HCT116 (cell line): ENCODE data around the gene ZSWIM7. TPM values are rescaled to one million over a fixed set of nuclear protein-coding genes. Genes with fewer than 3 reads are reported as not detected.

Experiments used
- ATAC-seq: fragments of 200-7000 bp; cut with Tn5 transposase; 2 replicates; pipeline ENCODE4 v1.9.1; 2020; ENCODE audit warnings: mild to moderate bottlenecking, moderate library complexity
- BruUV-seq: library from RNA; stranded (reverse); fragments of 400-500 nt; replicated peaks from 2 replicates; lab custom pipeline; 2021; lab: Mats Ljungman, UMichigan
- CTCF ChIA-PET: fragments of 300-600 bp; sonication (Branson Sonifier 250); formaldehyde crosslinking; loops from one replicate; lab custom pipeline; 2021; ENCODE audit warnings: antibody characterized with exemption; lab: Charles Lee
- POLR2A ChIA-PET: fragments of 300-600, 350-600 bp; sonication (Branson Sonifier 250); formaldehyde crosslinking; loops from one replicate; lab custom pipeline; 2021; ENCODE audit warnings: antibody characterized with exemption; lab: Charles Lee
- RAD21 ChIA-PET, 2 experiments: fragments of 300-600 bp; sonication (Branson Sonifier 250); formaldehyde crosslinking; loops; one replicate each; lab custom pipeline; 2023; ENCODE audit warnings: low total read pairs in 2 of 2; ENCODE audit not compliant: uncharacterized antibody in 2 of 2, unreplicated experiment in 2 of 2, low non-redundant PET in 1 of 2; lab: Charles Lee
- DNase-seq: peaks from one replicate; pipeline ENCODE4 v3.0.0-alpha.2; 2010; ENCODE audit warnings: low read depth, low spot score
- H2AFZ ChIP-seq: fragments of 200-600 bp; shearing (Covaris generic), sonication (generic); 2 replicates; pipeline ENCODE4 v1.6.1; 2017; ENCODE audit warnings: low read depth, mixed run types, mixed read lengths, antibody characterized with exemption, low read length; ENCODE audit not compliant: poor library complexity, severe bottlenecking
- H3K27ac ChIP-seq: 2 replicates; pipeline ENCODE4 v1.5.1; 2012; ENCODE audit warnings: low read depth, low read length
- H3K27me3 ChIP-seq: fragments of 200-600 bp; sonication (generic); 2 replicates; pipeline ENCODE4 v1.6.1; 2016; ENCODE audit warnings: mixed run types, low read length, mixed read lengths; ENCODE audit not compliant: insufficient read depth
- H3K36me3 ChIP-seq, 2 experiments: fragments of 200-500 bp in 1 of 2; fragments of 200-600 bp in 1 of 2; sonication (Bioruptor generic) in 1 of 2; sonication (generic) in 1 of 2; 2 replicates each; pipeline versions ENCODE4 v1.5.1 to v1.6.1; 2014 to 2016; ENCODE audit warnings: low read length in 2 of 2, inconsistent platforms in 1 of 2, mixed read lengths in 1 of 2, mixed run types in 1 of 2; ENCODE audit not compliant: insufficient read depth in 2 of 2, control insufficient read depth in 1 of 2
- H3K4me1 ChIP-seq, 2 experiments: fragments of 200-600 bp in 1 of 2; sonication (generic) in 1 of 2; 2 replicates each; pipeline versions ENCODE4 v1.5.1 to v1.6.1; 2012 to 2017; ENCODE audit warnings: low read length in 2 of 2, inconsistent platforms in 1 of 2, mild to moderate bottlenecking in 1 of 2, mixed read lengths in 1 of 2, mixed run types in 1 of 2, moderate library complexity in 1 of 2; ENCODE audit not compliant: insufficient read depth in 2 of 2, control insufficient read depth in 1 of 2
- H3K4me2 ChIP-seq: fragments of 200-600 bp; sonication (generic); 2 replicates; pipeline ENCODE4 v1.6.1; 2017; ENCODE audit warnings: mixed run types, low read length, mixed read lengths
- H3K4me3 ChIP-seq, 2 experiments: fragments of 200-600 bp in 1 of 2; sonication (generic) in 1 of 2; replicated peaks in 1 of 2; 2 replicates each; pipeline ENCODE4 v1.5.1; 2011 to 2016; ENCODE audit warnings: low read length in 2 of 2, control low read depth in 1 of 2, low read depth in 1 of 2, mild to moderate bottlenecking in 1 of 2, mixed read lengths in 1 of 2, mixed run types in 1 of 2
- H3K79me2 ChIP-seq: fragments of 200-600 bp; sonication (generic); 2 replicates; pipeline ENCODE4 v1.6.1; 2017; ENCODE audit warnings: mild to moderate bottlenecking, mixed run types, low read length, moderate library complexity, mixed read lengths; ENCODE audit not compliant: insufficient read depth
- H3K9ac ChIP-seq: fragments of 200-600 bp; sonication (generic); 2 replicates; pipeline ENCODE4 v1.6.1; 2016; ENCODE audit warnings: low read length, mixed read lengths
- H3K9me2 ChIP-seq: fragments of 200-600 bp; sonication (generic), shearing (Covaris generic); 2 replicates; pipeline ENCODE4 v1.6.1; 2017; ENCODE audit warnings: mixed run types, mild to moderate bottlenecking, moderate library complexity; ENCODE audit not compliant: insufficient read depth
- H3K9me3 ChIP-seq, 2 experiments: fragments of 200-500 bp in 1 of 2; fragments of 200-600 bp in 1 of 2; sonication (Bioruptor generic) in 1 of 2; sonication (generic) in 1 of 2; 2 replicates each; pipeline ENCODE4 v1.6.1; 2014 to 2017; ENCODE audit warnings: low read length in 2 of 2, mixed read lengths in 2 of 2, inconsistent platforms in 1 of 2, low read depth in 1 of 2, mild to moderate bottlenecking in 1 of 2, mixed run types in 1 of 2, moderate library complexity in 1 of 2; ENCODE audit not compliant: control insufficient read depth in 1 of 2, insufficient read depth in 1 of 2
- H4K20me1 ChIP-seq: fragments of 200-600 bp; sonication (generic), shearing (Covaris generic); 2 replicates; pipeline ENCODE4 v1.6.1; 2017; ENCODE audit warnings: mixed run types, mild to moderate bottlenecking, moderate library complexity; ENCODE audit not compliant: insufficient read depth
- CBX3 ChIP-seq: IDR thresholded peaks from 2 replicates; pipeline ENCODE4 v1.6.1; 2012; ENCODE audit warnings: low read depth
- ELF1 ChIP-seq: IDR thresholded peaks from 2 replicates; pipeline ENCODE4 v1.6.1; 2012; ENCODE audit warnings: low read depth, borderline replicate concordance
- EZH2 ChIP-seq: fragments of 200-600 bp; sonication (generic); IDR thresholded peaks from 2 replicates; pipeline ENCODE4 v1.6.1; 2017; ENCODE audit warnings: antibody characterized with exemption, mixed run types
- JUND ChIP-seq: IDR thresholded peaks from 2 replicates; pipeline ENCODE4 v1.6.1; 2012
- RAD21 ChIP-seq: IDR thresholded peaks from 2 replicates; pipeline ENCODE4 v1.6.1; 2012; ENCODE audit warnings: low read depth, mild to moderate bottlenecking
- SIN3A ChIP-seq: IDR thresholded peaks from 2 replicates; pipeline ENCODE4 v1.6.1; 2012; ENCODE audit warnings: low read depth
- SP1 ChIP-seq: IDR thresholded peaks from 2 replicates; pipeline ENCODE4 v1.6.1; 2012; ENCODE audit warnings: low read depth
- SRF ChIP-seq: IDR thresholded peaks from 2 replicates; pipeline ENCODE4 v1.6.1; 2012; ENCODE audit warnings: low read depth
- TCF7L2 ChIP-seq: IDR thresholded peaks from 2 replicates; pipeline ENCODE4 v1.7.0; 2011; ENCODE audit warnings: borderline replicate concordance, inconsistent platforms; ENCODE audit not compliant: insufficient read depth, insufficient read length; ENCODE audit errors: extremely low read depth
- YY1 ChIP-seq: IDR thresholded peaks from 2 replicates; pipeline ENCODE4 v1.6.1; 2011; ENCODE audit warnings: low read length, low read depth, moderate library complexity, mild to moderate bottlenecking; ENCODE audit not compliant: insufficient replicate concordance; ENCODE audit errors: extremely low read depth
- ZFX ChIP-seq: fragments of 450-650 bp; IDR thresholded peaks from 2 replicates; pipeline ENCODE4 v1.6.1; 2017
- ZNF274 ChIP-seq: fragments of 200-500 bp; sonication (Bioruptor generic); IDR thresholded peaks from 2 replicates; pipeline ENCODE4 v1.6.1; 2014; ENCODE audit warnings: mild to moderate bottlenecking, low read depth, low read length, inconsistent platforms
- intact Hi-C: fragments of 100-400 bp; cut with micrococcal nuclease; formaldehyde crosslinking; loops from 2 replicates; pipeline ENCODE4 v1.10.0; 2022
- total RNA-seq: library from RNA; stranded (reverse); gene quantifications from one replicate; pipeline ENCODE4 v1.2.1, GENCODE V29; 2021; ENCODE audit not compliant: unreplicated experiment
- TF ChIP-seq, protein P1 (sequence below): IDR thresholded peaks from 2 replicates; pipeline ENCODE4 v1.6.1; 2012; ENCODE audit warnings: low read depth
- TF ChIP-seq, protein P2 (sequence below): IDR thresholded peaks from 2 replicates; pipeline ENCODE4 v1.6.1; 2011; ENCODE audit warnings: mild to moderate bottlenecking, low read length, moderate library complexity; ENCODE audit not compliant: insufficient replicate concordance; ENCODE audit errors: extremely low read depth
- TF ChIP-seq, protein P3 (sequence below), 3 experiments: fragments of 200-600 bp in 1 of 3; sonication (generic) in 1 of 3; IDR thresholded peaks in 2 of 3; conservative IDR thresholded peaks in 1 of 3; 2 replicates each; pipeline ENCODE4 v1.5.1; 2012 to 2017; ENCODE audit warnings: low read depth in 2 of 3, low read length in 2 of 3, antibody characterized with exemption in 1 of 3, borderline replicate concordance in 1 of 3, control low read depth in 1 of 3, mild to moderate bottlenecking in 1 of 3, mixed read lengths in 1 of 3, mixed run types in 1 of 3, moderate library complexity in 1 of 3; ENCODE audit not compliant: insufficient read depth in 1 of 3

The ZSWIM7 gene
- total RNA-seq, 1 experiment from 2014 or later, result 33.5 TPM

DNA sequence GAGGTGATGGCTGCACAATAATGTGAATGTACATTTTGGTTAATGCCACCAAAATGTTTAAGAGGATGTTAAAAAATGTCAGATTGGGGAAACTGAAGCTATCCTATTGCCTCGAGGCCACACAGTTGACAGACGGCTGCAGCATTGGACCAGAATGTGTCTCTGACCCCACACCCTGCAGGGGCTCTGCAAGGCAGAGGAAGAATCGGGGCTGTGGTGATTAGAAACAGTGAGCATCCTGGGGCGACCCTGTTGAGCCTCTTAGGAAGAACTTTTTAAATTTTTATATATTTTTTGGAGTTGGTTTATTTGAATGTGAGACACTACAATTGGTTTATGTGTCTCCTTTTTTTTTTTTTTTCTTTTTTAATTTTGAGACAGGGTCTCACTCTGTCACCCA, 69.6 kb downstream of the ZSWIM7 start (continued):
- no peak for TF ChIP-seq ZFX
- TF ChIP-seq, all 23 proteins: peak for 0

DNA sequence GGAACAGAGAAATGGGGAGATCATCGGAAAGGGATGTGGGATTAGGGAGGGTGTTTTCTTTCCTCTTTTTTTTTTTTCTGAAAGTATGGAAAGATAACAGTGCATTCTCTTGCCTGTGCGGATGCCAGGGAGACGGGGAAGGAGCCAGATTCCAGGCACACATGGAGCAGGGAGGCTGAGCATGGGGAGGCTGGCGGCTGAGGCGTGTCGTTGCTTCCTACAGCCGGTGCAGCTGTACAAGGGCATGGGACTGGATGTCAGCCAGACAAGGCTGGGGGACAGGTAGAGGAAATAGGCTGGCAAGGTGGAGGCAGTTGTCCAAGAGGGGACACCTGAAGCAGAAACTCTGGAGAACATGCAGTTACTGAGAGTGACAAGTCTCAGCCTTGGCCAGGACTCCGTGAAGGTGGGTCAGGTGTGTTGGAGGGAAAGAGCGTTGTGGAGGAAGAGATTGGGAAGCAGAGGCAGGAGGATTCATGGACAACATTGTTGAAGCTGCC, 71.2 kb downstream of the ZSWIM7 start:
- Histone ChIP-seq H3K4me1 (peaks cover 0 to 6% of the 10 kb centered on the region in 2 experiments; a peak in 1 of 4 replicates), H3K9me3 (no peaks in the 10 kb centered on the region), H3K9me2 (no peaks in the 10 kb centered on the region), H3K27ac (no peak overlapping the region), H3K79me2 (no peaks in the 10 kb centered on the region), H3K4me3 (no peak overlapping the region), H3K4me2 (no peak overlapping the region), H2AFZ (no peak overlapping the region), H3K36me3 (no peaks in the 10 kb centered on the region), H4K20me1 (no peaks in the 10 kb centered on the region), H3K27me3 (no peaks in the 10 kb centered on the region), H3K9ac (no peak overlapping the region)
- POLR2A ChIA-PET, result no interaction called here
- DNase-seq (no peak), ATAC-seq (no peak)
- RAD21 ChIA-PET, result no interaction called here
- TF ChIP-seq TCF7L2, result no peak
- TF ChIP-seq CBX3, result no peak
- TF ChIP-seq YY1, result no peak
- TF ChIP-seq RAD21, result no peak
- no peak for TF ChIP-seq JUND
- TF ChIP-seq EZH2, result no peak
- TF ChIP-seq SIN3A, result no peak
- TF ChIP-seq, protein P1, sequence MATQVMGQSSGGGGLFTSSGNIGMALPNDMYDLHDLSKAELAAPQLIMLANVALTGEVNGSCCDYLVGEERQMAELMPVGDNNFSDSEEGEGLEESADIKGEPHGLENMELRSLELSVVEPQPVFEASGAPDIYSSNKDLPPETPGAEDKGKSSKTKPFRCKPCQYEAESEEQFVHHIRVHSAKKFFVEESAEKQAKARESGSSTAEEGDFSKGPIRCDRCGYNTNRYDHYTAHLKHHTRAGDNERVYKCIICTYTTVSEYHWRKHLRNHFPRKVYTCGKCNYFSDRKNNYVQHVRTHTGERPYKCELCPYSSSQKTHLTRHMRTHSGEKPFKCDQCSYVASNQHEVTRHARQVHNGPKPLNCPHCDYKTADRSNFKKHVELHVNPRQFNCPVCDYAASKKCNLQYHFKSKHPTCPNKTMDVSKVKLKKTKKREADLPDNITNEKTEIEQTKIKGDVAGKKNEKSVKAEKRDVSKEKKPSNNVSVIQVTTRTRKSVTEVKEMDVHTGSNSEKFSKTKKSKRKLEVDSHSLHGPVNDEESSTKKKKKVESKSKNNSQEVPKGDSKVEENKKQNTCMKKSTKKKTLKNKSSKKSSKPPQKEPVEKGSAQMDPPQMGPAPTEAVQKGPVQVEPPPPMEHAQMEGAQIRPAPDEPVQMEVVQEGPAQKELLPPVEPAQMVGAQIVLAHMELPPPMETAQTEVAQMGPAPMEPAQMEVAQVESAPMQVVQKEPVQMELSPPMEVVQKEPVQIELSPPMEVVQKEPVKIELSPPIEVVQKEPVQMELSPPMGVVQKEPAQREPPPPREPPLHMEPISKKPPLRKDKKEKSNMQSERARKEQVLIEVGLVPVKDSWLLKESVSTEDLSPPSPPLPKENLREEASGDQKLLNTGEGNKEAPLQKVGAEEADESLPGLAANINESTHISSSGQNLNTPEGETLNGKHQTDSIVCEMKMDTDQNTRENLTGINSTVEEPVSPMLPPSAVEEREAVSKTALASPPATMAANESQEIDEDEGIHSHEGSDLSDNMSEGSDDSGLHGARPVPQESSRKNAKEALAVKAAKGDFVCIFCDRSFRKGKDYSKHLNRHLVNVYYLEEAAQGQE, result no peak
- TF ChIP-seq ZNF274, result no peak
- TF ChIP-seq, protein P2, sequence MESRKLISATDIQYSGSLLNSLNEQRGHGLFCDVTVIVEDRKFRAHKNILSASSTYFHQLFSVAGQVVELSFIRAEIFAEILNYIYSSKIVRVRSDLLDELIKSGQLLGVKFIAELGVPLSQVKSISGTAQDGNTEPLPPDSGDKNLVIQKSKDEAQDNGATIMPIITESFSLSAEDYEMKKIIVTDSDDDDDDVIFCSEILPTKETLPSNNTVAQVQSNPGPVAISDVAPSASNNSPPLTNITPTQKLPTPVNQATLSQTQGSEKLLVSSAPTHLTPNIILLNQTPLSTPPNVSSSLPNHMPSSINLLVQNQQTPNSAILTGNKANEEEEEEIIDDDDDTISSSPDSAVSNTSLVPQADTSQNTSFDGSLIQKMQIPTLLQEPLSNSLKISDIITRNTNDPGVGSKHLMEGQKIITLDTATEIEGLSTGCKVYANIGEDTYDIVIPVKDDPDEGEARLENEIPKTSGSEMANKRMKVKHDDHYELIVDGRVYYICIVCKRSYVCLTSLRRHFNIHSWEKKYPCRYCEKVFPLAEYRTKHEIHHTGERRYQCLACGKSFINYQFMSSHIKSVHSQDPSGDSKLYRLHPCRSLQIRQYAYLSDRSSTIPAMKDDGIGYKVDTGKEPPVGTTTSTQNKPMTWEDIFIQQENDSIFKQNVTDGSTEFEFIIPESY, result no peak
- TF ChIP-seq SRF, result no peak
- no peak for TF ChIP-seq ELF1
- TF ChIP-seq, protein P3, sequence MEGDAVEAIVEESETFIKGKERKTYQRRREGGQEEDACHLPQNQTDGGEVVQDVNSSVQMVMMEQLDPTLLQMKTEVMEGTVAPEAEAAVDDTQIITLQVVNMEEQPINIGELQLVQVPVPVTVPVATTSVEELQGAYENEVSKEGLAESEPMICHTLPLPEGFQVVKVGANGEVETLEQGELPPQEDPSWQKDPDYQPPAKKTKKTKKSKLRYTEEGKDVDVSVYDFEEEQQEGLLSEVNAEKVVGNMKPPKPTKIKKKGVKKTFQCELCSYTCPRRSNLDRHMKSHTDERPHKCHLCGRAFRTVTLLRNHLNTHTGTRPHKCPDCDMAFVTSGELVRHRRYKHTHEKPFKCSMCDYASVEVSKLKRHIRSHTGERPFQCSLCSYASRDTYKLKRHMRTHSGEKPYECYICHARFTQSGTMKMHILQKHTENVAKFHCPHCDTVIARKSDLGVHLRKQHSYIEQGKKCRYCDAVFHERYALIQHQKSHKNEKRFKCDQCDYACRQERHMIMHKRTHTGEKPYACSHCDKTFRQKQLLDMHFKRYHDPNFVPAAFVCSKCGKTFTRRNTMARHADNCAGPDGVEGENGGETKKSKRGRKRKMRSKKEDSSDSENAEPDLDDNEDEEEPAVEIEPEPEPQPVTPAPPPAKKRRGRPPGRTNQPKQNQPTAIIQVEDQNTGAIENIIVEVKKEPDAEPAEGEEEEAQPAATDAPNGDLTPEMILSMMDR (IDR thresholded peaks at IDR 0.05 in 2 of 3, conservative IDR thresholded peaks at IDR 0.05 in 1 of 3; ENCODE audit: borderline replicate concordance in 1 of 3, insufficient read depth in 1 of 3, low read depth in 2 of 3, low read length in 2 of 3), result no peak
- TF ChIP-seq SP1, result no peak
- BruUV-seq, result no TSS peak
- intact Hi-C loops, result no loop called here
- CTCF ChIA-PET, result no interaction called here
